Parietal lobe (tissue), 2 donors: ENCODE measurements around the gene SPATA45. TPM values are rescaled to one million over a fixed set of nuclear protein-coding genes. Genes with fewer than 3 reads are reported as not detected.

Experiments used
- small RNA-seq: library from RNA; depleted of rRNA; stranded (forward); fragments of <200 nt; gene quantifications from one replicate; pipeline ENCODE3, GENCODE V24; 2014; ENCODE audit warnings: low replicate concordance
- total RNA-seq: library from RNA; depleted of rRNA; stranded (reverse); fragments of >200 nt; gene quantifications from one replicate; pipeline ENCODE4 v1.2.3, GENCODE V29; 2014

SPATA45 gene
- total RNA-seq: not detected

GRCh38 chr1:212847549-212847948 lies at the start of gene SPATA45:
TSS of gene SPATA45 (minus strand) at chr1:212847649. CDS start at chr1:212836149, 11,500 bp downstream.

GRCh38 chr1:212857992-212858460 lies 10.6 kb upstream of the SPATA45 start, which contains the start of gene FLVCR1:
TSS of gene FLVCR1 (plus strand) at chr1:212858275. CDS start at chr1:212858453, 178 bp downstream.

DNA sequence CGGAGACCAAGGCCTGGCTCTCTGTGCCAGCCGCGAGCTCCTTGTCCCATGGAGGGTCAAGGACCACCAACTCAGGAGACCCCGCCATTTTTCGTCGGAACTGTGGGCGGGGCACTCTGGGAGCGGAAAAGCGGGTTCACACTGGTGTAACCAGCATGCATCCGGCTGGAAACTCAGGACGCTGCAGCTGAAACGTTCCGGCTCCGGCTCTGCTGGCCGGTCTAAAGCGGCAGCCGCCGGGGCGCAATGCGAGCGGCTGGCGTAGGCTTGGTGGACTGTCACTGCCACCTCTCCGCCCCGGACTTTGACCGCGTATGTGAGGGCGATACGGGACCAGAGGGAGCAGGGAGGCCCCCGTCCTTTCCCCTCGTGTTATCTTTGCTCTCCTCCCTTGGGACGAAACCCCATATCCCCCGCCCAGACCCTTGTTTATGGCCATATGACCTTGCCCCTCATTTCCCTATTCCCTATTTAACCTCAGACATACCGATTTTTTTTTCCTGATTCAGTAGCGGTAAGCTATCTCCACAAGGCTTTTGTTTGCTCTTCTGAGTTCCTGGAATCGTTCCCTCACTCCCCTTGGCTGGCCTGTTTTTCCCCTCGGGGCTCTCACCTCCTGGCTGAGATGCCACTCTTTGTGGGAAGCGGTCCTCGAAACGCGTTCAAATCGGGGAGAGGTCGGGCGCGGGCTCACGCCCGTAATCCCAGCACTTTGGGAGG lies 55.6 kb downstream of the SPATA45 start, which contains the start of the genes NSL1 and TATDN3:
Gene NSL1 (minus strand): TSS at position 102 of the 720 bp plus-strand sequence. CDS start 14 bp downstream, at position 88.
Gene TATDN3 (plus strand): TSS at position 219 of the 720 bp plus-strand sequence. CDS start 28 bp downstream, at position 247.

Small RNAs within 50 kb of the gene (small RNA-seq; reads per million reads assigned to genes)
- gene AC104333.1 (not detected), gene AC104333.2 (not detected)

Other genes starting within 250 kb of the SPATA45 start
- gene ATF3, start 238.9 kb downstream of the SPATA45 start, total RNA-seq: 1.9 TPM
- gene BATF3, start 147.8 kb downstream of the SPATA45 start, total RNA-seq: 5.3 TPM
- gene NSL1, start 55.9 kb downstream of the SPATA45 start, total RNA-seq: 86.1 TPM
- gene TATDN3, start 55.8 kb downstream of the SPATA45 start, total RNA-seq: 27.9 TPM
- gene FLVCR1, start 10.6 kb upstream of the SPATA45 start, total RNA-seq: 55.1 TPM
- 80.4 TPM for gene VASH2, start 102.9 kb upstream of the SPATA45 start, total RNA-seq
- gene ANGEL2, start 168.2 kb upstream of the SPATA45 start, total RNA-seq: 93.6 TPM
- gene RPS6KC1, start 203.6 kb upstream of the SPATA45 start, total RNA-seq: 98.9 TPM